NCI-H1930 (cell line): Measurements from ENCODE around the gene C16orf89.
A peak's percentile ranks its signal among the peaks of the same experiment; 100 is the strongest.
"Not testable (repeated sequence)": the region's sequence is repeated elsewhere in the genome, so short reads cannot be mapped to it uniquely, and the experiment has no call there.

Experiments used
- DNase-seq, 2 experiments: peaks; one replicate each; lab custom pipeline; 2025; lab: John Stamatoyannopoulos, UW

C16orf89 gene, protein sequence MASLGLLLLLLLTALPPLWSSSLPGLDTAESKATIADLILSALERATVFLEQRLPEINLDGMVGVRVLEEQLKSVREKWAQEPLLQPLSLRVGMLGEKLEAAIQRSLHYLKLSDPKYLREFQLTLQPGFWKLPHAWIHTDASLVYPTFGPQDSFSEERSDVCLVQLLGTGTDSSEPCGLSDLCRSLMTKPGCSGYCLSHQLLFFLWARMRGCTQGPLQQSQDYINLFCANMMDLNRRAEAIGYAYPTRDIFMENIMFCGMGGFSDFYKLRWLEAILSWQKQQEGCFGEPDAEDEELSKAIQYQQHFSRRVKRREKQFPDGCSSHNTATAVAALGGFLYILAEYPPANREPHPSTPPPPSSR

GRCh38 chr16:5065813-5066212 lies at the start of gene C16orf89:
Gene C16orf89, minus strand, starts transcription at chr16:5065956. Its CDS starts 48 bp downstream, at chr16:5065908.
- no peak for DNase-seq

DNA sequence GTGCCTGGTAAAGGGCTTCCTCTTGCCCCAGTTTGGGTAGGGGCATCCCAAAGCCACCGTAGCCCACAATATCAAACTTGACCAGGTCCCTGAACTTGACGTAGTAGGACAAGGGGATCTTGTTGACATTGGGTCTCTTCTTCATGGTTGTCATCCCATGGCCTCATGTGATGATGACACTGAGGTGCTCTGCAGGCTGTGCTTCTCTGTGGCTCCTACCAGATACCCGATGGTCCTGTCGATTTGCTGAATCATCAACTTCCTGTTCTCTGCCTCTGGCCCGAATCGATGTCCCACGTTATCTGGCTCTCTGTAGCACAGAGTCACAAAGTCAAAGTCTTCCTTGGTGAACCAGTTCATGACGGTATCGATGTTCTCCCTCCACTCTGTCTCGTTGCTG lies 45.2 kb upstream of the C16orf89 start:
- DNase-seq: not testable (repeated sequence)

- no peak for DNase-seq
Observed at GRCh38 chr16:5108505-5109158, 42.9 kb upstream of the C16orf89 start.

DNA sequence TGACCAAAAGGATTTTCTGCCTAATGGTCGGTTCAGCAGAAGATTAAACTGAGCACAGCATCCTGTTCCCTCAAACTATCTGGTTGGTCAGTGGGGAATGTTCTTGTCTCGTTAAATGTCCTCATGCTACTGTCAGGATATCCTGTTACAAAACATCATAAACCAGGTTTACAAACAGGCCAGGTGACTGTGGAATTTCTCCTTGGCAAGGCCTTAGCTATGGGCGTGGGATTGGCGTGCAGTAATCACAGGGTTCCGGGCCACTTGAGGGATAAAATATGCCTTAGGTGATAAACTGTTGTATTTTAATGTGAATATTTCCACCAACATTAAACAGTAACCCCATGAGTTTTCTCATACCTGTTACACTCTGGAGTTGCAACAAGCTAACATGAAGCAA lies 39.3 kb upstream of the C16orf89 start:
- not testable (repeated sequence) for DNase-seq

DNA sequence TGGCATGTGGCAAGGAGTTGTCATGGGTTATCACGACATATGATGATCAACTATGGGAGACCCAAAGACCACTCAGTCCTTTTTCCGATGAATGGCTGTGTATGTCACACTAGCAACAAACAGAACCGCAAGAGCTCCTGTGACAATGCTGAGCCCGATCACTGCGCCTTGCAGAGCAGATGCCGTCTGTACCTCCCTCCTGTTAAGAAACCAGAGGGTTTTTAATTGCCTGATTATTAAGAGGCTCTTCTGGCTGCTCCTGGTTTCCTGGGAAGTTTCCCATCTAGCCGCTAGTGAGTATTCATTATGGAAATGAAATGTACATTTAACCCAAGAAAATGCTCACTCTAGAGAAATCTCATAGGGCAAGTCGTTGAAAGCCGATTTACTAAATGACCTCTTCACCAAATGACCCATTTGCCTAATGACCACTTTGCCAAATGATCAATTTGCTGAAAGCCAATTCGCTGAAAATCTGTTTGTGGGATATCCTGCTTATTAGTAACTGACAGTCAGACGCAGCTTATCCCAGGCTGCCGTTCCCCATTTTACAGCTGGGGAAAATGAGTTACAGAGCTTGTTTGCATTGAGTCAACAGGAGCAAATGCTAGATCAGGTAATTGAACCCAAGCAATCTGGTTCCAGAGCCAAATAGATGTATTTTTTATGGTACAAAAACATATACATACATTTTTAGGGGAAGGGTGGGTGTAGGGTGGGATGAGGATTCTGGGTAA lies 37.7 kb upstream of the C16orf89 start:
- DNase-seq: not testable (repeated sequence)

- DNase-seq: not testable (repeated sequence)
Observed at GRCh38 chr16:5099174-5099573, 33.4 kb upstream of the C16orf89 start.

GRCh38 chr16:5098221-5099159 lies 32.7 kb upstream of the C16orf89 start:
- DNase-seq: not testable (repeated sequence)

DNA sequence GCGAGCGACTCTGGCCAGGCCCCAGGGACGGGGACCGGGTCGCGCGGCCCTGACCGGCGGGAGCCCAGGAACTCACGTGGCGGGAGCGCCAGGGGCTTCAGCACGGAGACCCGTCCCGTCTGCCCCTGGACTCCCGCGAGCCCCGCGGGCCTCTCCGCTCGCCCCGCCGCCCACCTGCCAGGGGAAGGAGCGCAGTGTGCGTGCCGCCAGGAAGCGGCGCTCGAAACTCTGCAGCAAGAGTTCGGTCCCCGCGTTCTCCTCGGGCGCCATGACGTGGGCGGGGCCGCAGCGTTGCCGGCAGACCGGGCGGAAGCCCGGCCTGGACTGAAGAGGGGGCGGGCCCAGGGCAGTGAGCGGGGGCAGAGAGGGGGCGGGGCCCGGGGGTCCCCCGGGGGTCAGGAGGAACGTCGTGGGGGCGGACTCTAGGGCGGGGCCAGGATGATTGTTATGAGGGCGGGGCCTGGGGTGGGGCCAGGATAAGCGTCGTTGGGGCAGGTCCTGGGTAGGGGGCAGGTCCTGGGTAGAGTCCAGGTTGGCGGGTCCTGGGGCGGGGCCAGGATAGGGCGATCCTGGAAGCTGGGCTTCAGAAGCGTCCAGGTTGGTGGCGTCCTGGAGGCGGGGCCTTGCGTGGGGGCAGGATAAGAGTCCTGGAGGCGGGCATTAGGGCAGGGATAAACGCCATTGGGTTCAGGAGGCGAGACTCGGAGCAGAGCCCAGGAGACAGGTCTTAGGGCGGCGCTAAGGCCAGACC lies 31.9 kb upstream of the C16orf89 start, which contains the start of gene EEF2KMT:
EEF2KMT (minus strand) TSS at position 326 of the 751 bp plus-strand sequence; CDS start at position 270, 56 bp downstream.
- DNase-seq: peak; percentile 98 to 100

DNA sequence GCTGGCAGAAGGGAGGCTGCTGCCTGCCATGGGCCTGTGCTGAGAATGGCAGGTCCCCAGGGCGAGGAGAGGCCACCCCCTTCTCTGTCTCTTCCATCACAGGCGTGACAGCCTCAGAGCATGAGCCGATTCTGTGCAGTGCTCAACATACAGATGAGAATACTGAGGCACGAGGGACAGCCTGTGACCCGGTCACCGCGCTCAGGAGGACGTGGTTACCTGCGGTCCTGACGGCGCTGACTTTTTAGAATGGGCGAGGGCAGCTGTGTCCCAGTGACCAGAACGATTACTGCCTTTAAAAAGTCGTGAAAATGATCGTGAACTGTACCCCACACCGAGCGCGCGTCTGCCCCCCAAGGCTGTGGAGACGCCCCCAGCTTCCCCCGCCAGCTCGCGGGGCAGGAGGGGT lies 31.3 kb upstream of the C16orf89 start:
- peak in 1 of 2 experiments; percentile 7 for DNase-seq

GRCh38 chr16:5096437-5097060 lies 30.8 kb upstream of the C16orf89 start:
- not testable (repeated sequence) for DNase-seq

- DNase-seq: not testable (repeated sequence)
Observed at GRCh38 chr16:5095145-5095830, 29.5 kb upstream of the C16orf89 start.

GRCh38 chr16:5093746-5094145 lies 28.0 kb upstream of the C16orf89 start:
- DNase-seq: not testable (repeated sequence)

DNA sequence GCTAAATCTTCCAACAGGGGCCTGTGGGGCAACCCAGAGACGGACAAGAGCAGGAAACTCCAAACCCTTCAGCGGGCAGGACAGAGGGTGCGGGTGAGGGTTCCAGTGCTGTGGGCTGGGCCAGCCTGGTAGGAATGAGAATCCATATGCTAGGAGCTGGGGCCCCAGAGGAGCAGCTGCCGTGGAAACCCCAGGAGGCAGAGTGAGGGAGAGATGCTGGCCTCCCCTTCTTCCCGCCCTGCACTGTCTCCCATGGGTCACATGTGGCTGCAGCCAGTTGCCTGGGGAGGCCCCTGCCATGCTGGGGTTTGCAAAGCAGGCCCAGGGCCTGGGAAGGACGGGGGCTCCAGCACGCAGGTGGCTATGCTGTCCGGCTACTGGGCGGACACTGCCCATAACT lies 27.3 kb upstream of the C16orf89 start:
- DNase-seq: not testable (repeated sequence)

DNA sequence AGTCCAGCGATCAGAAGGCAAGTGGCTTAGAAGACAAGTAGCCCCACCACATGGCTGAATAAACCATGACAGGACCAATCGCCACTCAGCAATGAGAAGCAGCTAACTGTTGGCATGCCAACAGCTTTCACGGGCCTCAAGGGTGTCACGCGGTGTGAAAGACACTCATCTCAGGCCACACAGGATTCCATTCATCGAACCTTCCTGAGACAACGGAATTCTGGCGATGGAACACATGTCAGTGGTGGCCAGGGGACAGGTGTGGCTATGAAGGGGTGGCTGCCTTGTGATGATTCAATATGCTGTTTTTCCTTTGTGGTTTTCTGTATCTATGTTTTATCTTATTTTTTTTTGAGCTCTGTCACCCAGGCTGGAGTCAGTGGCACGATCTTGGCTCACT lies 24.8 kb upstream of the C16orf89 start:
- DNase-seq: not testable (repeated sequence)

- DNase-seq: not testable (repeated sequence)
Observed at GRCh38 chr16:5089911-5090555, 24.3 kb upstream of the C16orf89 start.

GRCh38 chr16:5088936-5089335 lies 23.2 kb upstream of the C16orf89 start:
- DNase-seq: not testable (repeated sequence)

- DNase-seq: not testable (repeated sequence)
Observed at GRCh38 chr16:5088086-5088790, 22.5 kb upstream of the C16orf89 start.

DNA sequence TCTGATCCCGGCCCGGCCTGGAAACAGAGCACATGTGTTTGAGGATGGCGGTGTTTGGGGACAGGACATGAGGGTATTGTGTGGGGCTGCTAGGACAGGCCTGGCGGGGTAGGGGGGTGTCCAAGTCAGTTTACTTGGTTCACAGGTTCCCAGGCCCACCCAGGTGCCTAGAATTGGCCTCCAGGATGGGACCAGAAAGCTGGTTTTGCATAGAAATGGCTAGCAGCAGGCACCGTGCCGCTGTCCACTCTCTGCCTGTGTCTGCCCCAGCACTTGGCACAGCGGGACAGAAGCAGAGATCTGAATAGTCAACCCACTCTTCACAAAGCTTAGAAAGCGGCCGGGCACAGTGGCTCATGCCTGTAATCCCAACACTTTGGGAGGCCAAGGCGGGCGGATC lies 20.0 kb upstream of the C16orf89 start:
- not testable (repeated sequence) for DNase-seq
